NCI-H2029 treated with DMSO at 0.1 percent for 48 hours (cell line): ENCODE measurements around the gene FOXP1.

Experiments used
- DNase-seq: peaks from one replicate; lab custom pipeline; 2025; lab: John Stamatoyannopoulos, UW

The FOXP1 gene

GRCh38 chr3:71077070-71077469, 506.5 kb downstream of the FOXP1 start:
- DNase-seq, result no peak

- DNase-seq, result no peak
Measured at GRCh38 chr3:71076361-71077002, 507.0 kb downstream of the FOXP1 start.

- DNase-seq, result no peak
Measured at GRCh38 chr3:71075494-71075893, 508.0 kb downstream of the FOXP1 start.

- DNase-seq, result no peak
Measured at GRCh38 chr3:71074423-71074822, 509.1 kb downstream of the FOXP1 start.

- no peak for DNase-seq
Measured at GRCh38 chr3:71072986-71073385, 510.5 kb downstream of the FOXP1 start.

GRCh38 chr3:71072287-71072686, 511.2 kb downstream of the FOXP1 start:
- DNase-seq, result no peak

- no peak for DNase-seq
Measured at GRCh38 chr3:71070497-71071463, 512.7 kb downstream of the FOXP1 start.

- DNase-seq, result no peak
Measured at GRCh38 chr3:71069797-71070196, 513.7 kb downstream of the FOXP1 start.

- DNase-seq, result no peak
Measured at GRCh38 chr3:71067977-71068654, 515.4 kb downstream of the FOXP1 start.

- DNase-seq, result no peak
Measured at GRCh38 chr3:71066849-71067261, 516.7 kb downstream of the FOXP1 start.

GRCh38 chr3:71066356-71066755, 517.2 kb downstream of the FOXP1 start:
- peak; percentile 31 for DNase-seq

- DNase-seq, result no peak
Measured at GRCh38 chr3:71065764-71066013, 517.8 kb downstream of the FOXP1 start.

- no peak for DNase-seq
Measured at GRCh38 chr3:71064956-71065763, 518.4 kb downstream of the FOXP1 start.

GRCh38 chr3:71064291-71064955, 519.1 kb downstream of the FOXP1 start:
- no peak for DNase-seq

- DNase-seq, result no peak
Measured at GRCh38 chr3:71063773-71064290, 519.7 kb downstream of the FOXP1 start.

GRCh38 chr3:71062952-71063772, 520.4 kb downstream of the FOXP1 start:
- no peak for DNase-seq

- no peak for DNase-seq
Measured at GRCh38 chr3:71062037-71062932, 521.2 kb downstream of the FOXP1 start.

- no peak for DNase-seq
Measured at GRCh38 chr3:71061581-71061980, 521.9 kb downstream of the FOXP1 start.

- DNase-seq, result no peak
Measured at GRCh38 chr3:71061037-71061436, 522.5 kb downstream of the FOXP1 start.
